GM11168 (cell line): ENCODE results near the gene OSBPL3.

Source experiments
- in situ Hi-C: fragments of 300-500 bp; cut with MboI; formaldehyde crosslinking; loops from one replicate; pipeline ENCODE4 v1.12.0; 2022; ENCODE audit warnings: low sequenced_read_pairs; ENCODE audit not compliant: unreplicated experiment

Gene OSBPL3

GRCh38 chr7:24751484-24751883 is 228.5 kb downstream of the OSBPL3 start:
- in situ Hi-C loops, result no loop called here

- in situ Hi-C loops, result no loop called here
Observed at GRCh38 chr7:24750441-24751055, 229.4 kb downstream of the OSBPL3 start.

- in situ Hi-C loops, result no loop called here
Observed at GRCh38 chr7:24748521-24748920, 231.5 kb downstream of the OSBPL3 start.
